Ishikawa (cell line): Measurements from ENCODE around the gene SAA1.

Experiments used
- CEBPB ChIP-seq: IDR thresholded peaks from 2 replicates; pipeline ENCODE4 v1.6.1; 2012
- TCF12 ChIP-seq: IDR thresholded peaks from 2 replicates; pipeline ENCODE4 v1.6.1; 2012; ENCODE audit warnings: low read depth
- TF ChIP-seq, protein P1 (sequence below): IDR thresholded peaks from 2 replicates; pipeline ENCODE4 v1.6.1; 2012

DNA sequence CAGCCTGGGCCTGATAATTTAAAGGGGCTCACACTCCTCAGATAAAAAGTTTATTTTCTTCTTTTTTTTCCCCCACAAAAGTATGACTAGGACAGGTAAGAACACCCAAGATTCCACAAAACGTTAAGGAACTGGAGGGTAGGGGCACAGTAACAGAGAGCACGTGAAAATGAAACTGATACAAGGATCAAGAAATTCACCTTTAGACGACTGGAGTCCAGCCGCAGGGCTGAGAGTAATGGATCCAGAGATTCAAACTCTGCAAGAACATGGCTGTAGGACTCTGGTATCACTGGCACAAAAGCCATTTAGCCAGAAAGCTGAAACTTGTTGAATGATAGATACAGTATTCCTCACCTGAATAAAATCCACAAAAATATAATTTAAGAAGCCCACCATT, 51.5 kb downstream of the SAA1 start:
- TF ChIP-seq CEBPB (no peak), TCF12 (no peak)
- TF ChIP-seq, protein P1, sequence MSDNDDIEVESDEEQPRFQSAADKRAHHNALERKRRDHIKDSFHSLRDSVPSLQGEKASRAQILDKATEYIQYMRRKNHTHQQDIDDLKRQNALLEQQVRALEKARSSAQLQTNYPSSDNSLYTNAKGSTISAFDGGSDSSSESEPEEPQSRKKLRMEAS = no peak
